ENCODE results near the gene SEMA6A. TPM values are rescaled to one million over a fixed set of nuclear protein-coding genes. Genes with fewer than 3 reads are reported as not detected.

SEMA6A gene
- total and polyA plus RNA-seq, 9 of the 15 experiments (the other 6 are each of a cell fraction or from before 2014, with no cell fraction given), result 0.04 to 0.42 (median 0.18) TPM; not detected in 5

DNA sequence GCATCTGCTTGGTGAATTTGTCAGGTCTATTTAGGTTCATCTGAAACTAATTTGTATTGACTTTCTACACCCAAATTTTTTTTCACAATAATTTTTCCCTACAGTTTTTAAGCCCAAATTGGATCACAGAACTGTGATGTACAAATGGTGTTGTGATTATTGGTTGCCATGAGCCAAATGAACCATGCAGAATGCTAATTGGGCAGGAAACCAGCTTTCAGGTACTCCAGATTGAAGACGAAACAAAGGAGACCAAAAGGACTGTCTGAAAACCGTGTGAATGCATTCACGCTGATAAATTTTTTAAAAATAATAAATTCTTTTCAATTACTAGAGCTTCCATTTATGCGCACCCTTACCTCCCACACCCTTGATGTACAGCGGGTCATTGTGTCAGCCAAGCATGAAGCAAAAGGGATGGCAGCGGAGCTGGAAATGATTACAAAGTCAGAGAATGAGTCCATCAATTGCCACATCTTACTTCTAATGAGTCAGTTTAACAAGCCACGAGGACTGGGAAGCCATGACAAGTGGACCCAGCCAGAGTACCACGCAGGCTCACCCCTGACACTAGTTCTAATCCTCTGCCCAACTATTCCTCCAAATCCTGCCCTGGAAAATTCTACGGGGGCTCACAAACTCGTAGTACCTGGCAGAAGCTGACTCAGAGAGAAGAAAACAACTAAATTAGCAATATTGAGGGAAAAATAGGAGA, 66.5 kb downstream of the SEMA6A start:
- BruUV-seq (replicated peaks), result no TSS peak
- Histone ChIP-seq H2AFZ (ENCODE audit: low read depth, low read length) (no peak overlapping the region), H4K20me1 (replicated peaks; ENCODE audit: control insufficient read depth, insufficient read depth, low read length) (no peaks in the 10 kb centered on the region), H3K27ac (ENCODE audit: extremely low read depth, low read depth, low read length) (no peak overlapping the region), H3K9me1 (ENCODE audit: control insufficient read depth, insufficient read depth, low read length) (no peaks in the 10 kb centered on the region), H3K9ac (ENCODE audit: insufficient read depth in 1 of 2, low read depth in 2 of 2, low read length in 2 of 2) (no peak overlapping the region), H3K4me2 (ENCODE audit: insufficient read depth, low read length) (no peak overlapping the region), H3K36me3 (ENCODE audit: control insufficient read depth, insufficient read depth, low read length) (no peaks in the 10 kb centered on the region), H3K27me3 (ENCODE audit: control insufficient read depth in 2 of 2, insufficient read depth in 2 of 2, low read length in 2 of 2) (no peaks in the 10 kb centered on the region), H3K9me3 (replicated peaks; ENCODE audit: control insufficient read depth, insufficient read depth, low read depth, low read length) (no peaks in the 10 kb centered on the region), H3K4me3 (no peak overlapping the region), H3K79me2 (ENCODE audit: control insufficient read depth, insufficient read depth, low read length) (no peaks in the 10 kb centered on the region), H3K4me1 (replicated peaks in 1 of 2; ENCODE audit: control insufficient read depth in 2 of 2, insufficient read depth in 2 of 2, low read length in 2 of 2) (no peaks in the 10 kb centered on the region)
- ATAC-seq (no peak), FAIRE-seq (no peak), DNase-seq (ENCODE audit: extremely low read depth in 1 of 4, low spot score in 3 of 4) (no peak)
- POLR2A ChIA-PET, result interaction anchor here (0.6 kb wide), 1 partner anchor 67 kb away, joined by 3 read pairs; no protein-coding TSS in a partner anchor
- intact Hi-C loops (cut with micrococcal nuclease), result no loop called here
- CTCF ChIA-PET (ENCODE audit: low intra/inter-chr PET ratio), result no interaction called here
- in situ Hi-C loops (cut with MboI), result no loop called here
- WGBS (ENCODE audit: insufficient coverage, low coverage, missing lambda C conversion rate), result 6% methylated on average over 10 of the region's 10 CpGs
- no peak for TF ChIP-seq RBM15 (IDR thresholded peaks at IDR 0.05; ENCODE audit: insufficient read depth, low read length)
- no peak for TF ChIP-seq BCL6 (CRISPR knock-in tag; IDR thresholded peaks at IDR 0.05)
- no peak for TF ChIP-seq NFRKB (IDR thresholded peaks at IDR 0.05; ENCODE audit: low read depth)
- TF ChIP-seq ZNF280A (IDR thresholded peaks at IDR 0.05; ENCODE audit: low read depth, partially characterized antibody), result no peak
- no peak for TF ChIP-seq MYNN (IDR thresholded peaks at IDR 0.05)
- no peak for TF ChIP-seq MYNN (CRISPR knock-in tag; IDR thresholded peaks at IDR 0.05)
- TF ChIP-seq, protein P1, sequence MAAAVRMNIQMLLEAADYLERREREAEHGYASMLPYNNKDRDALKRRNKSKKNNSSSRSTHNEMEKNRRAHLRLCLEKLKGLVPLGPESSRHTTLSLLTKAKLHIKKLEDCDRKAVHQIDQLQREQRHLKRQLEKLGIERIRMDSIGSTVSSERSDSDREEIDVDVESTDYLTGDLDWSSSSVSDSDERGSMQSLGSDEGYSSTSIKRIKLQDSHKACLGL (CRISPR knock-in tag; IDR thresholded peaks at IDR 0.05; ENCODE audit: borderline replicate concordance, poor library complexity, severe bottlenecking), result no peak
- TF ChIP-seq MAFF (IDR thresholded peaks at IDR 0.05; ENCODE audit: low read length), result no peak
- no peak for TF ChIP-seq ZNF143 (CRISPR knock-in tag; IDR thresholded peaks at IDR 0.05)
- no peak for TF ChIP-seq MTA1 (IDR thresholded peaks at IDR 0.05; ENCODE audit: borderline replicate concordance)
- TF ChIP-seq, protein P2, sequence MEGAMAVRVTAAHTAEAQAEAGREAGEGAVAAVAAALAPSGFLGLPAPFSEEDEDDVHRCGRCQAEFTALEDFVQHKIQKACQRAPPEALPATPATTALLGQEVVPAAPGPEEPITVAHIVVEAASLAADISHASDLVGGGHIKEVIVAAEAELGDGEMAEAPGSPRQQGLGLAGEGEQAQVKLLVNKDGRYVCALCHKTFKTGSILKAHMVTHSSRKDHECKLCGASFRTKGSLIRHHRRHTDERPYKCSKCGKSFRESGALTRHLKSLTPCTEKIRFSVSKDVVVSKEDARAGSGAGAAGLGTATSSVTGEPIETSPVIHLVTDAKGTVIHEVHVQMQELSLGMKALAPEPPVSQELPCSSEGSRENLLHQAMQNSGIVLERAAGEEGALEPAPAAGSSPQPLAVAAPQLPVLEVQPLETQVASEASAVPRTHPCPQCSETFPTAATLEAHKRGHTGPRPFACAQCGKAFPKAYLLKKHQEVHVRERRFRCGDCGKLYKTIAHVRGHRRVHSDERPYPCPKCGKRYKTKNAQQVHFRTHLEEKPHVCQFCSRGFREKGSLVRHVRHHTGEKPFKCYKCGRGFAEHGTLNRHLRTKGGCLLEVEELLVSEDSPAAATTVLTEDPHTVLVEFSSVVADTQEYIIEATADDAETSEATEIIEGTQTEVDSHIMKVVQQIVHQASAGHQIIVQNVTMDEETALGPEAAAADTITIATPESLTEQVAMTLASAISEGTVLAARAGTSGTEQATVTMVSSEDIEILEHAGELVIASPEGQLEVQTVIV (CRISPR knock-in tag; IDR thresholded peaks at IDR 0.05; ENCODE audit: borderline replicate concordance), result no peak
- no peak for TF ChIP-seq PURB (CRISPR knock-in tag; IDR thresholded peaks at IDR 0.05; ENCODE audit: low read depth)
- TF ChIP-seq ELK3 (CRISPR knock-in tag; IDR thresholded peaks at IDR 0.05), result no peak
- no peak for TF ChIP-seq ZNF408 (CRISPR knock-in tag; IDR thresholded peaks at IDR 0.05; ENCODE audit: low read depth)
- TF ChIP-seq ZNF507 (tag; conservative IDR thresholded peaks at IDR 0.05), result no peak

Data from K562 (cell line).